ENCODE results near the gene NTMT1. TPM values are rescaled to one million over a fixed set of nuclear protein-coding genes. Genes with fewer than 3 reads are reported as not detected.

NTMT1 gene
- total RNA-seq, 1 experiment from 2014 or later, result 87.1 TPM

- TF ChIP-seq, protein P1, sequence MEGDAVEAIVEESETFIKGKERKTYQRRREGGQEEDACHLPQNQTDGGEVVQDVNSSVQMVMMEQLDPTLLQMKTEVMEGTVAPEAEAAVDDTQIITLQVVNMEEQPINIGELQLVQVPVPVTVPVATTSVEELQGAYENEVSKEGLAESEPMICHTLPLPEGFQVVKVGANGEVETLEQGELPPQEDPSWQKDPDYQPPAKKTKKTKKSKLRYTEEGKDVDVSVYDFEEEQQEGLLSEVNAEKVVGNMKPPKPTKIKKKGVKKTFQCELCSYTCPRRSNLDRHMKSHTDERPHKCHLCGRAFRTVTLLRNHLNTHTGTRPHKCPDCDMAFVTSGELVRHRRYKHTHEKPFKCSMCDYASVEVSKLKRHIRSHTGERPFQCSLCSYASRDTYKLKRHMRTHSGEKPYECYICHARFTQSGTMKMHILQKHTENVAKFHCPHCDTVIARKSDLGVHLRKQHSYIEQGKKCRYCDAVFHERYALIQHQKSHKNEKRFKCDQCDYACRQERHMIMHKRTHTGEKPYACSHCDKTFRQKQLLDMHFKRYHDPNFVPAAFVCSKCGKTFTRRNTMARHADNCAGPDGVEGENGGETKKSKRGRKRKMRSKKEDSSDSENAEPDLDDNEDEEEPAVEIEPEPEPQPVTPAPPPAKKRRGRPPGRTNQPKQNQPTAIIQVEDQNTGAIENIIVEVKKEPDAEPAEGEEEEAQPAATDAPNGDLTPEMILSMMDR (conservative IDR thresholded peaks at IDR 0.05; ENCODE audit: low read depth, low read length), result no peak
- no peak for TF ChIP-seq EZH2 (IDR thresholded peaks at IDR 0.05; ENCODE audit: borderline replicate concordance, low read depth, low read length, poor library complexity, severe bottlenecking)
- POLR2A ChIA-PET (ENCODE audit: low non-redundant PET), result interaction anchor here (0.7 kb wide), 1 partner anchor 433 kb away, joined by 3 read pairs; the partner anchor contains the start of gene IER5L
- intact Hi-C loops (cut with micrococcal nuclease; ENCODE audit: unreplicated experiment), result loop anchor here (2.0 to 5.0 kb wide), 3 partner anchors 289 to 604 kb away; no protein-coding TSS in a partner anchor
- CTCF ChIA-PET, result interaction anchor here (0.5 to 1.4 kb wide), 9 partner anchors 8 to 480 kb away, joined by 3 to 6 read pairs (median 5); partner anchors contain the start of gene IER5L
- DNase-seq (ENCODE audit: low spot score), result no peak
- no peak overlapping the region for H3K4me3 ChIP-seq (ENCODE audit: low read depth, low read length, poor library complexity, severe bottlenecking)
- H3K27me3 ChIP-seq (replicated peaks; ENCODE audit: insufficient read depth, low read depth, low read length, poor library complexity), result no peaks in the 10 kb centered on the region
- no peaks in the 10 kb centered on the region for H3K9me3 ChIP-seq (ENCODE audit: low read depth, low read length, poor library complexity, severe bottlenecking)
- no peak overlapping the region for H3K27ac ChIP-seq (ENCODE audit: low read depth, low read length, poor library complexity, severe bottlenecking)
- no peaks in the 10 kb centered on the region for H3K36me3 ChIP-seq (ENCODE audit: insufficient read depth, low read length, poor library complexity, severe bottlenecking)
- BruUV-seq (replicated peaks), result no TSS peak
- H3K4me1 ChIP-seq (ENCODE audit: insufficient read depth, low read length, poor library complexity, severe bottlenecking), result peaks cover 46% of the 10 kb centered on the region
Observed at GRCh38 chr9:129611307-129611800, 14.6 kb upstream of the NTMT1 start.

DNA sequence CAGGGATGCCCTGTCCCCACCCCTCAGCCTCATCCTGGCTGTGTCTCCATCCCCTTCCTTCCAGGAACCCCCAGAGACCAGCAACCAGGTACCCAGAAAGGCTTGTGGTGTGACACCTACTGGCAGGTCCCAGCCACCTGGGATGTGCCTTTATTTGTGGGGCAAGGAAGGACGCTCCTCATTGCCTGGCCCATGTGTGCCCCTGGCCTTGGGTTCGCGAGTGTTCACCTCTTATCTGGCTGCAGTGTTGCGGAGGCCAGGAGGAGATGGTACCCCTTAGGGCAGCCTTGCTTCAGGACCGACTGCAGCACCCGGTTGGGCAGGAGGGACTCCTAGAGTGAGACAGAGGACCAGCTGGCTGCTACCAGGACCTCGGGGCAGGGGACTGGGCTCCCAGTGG lies 13.8 kb upstream of the NTMT1 start:
- CTCF ChIA-PET, result interaction anchor here (1.2 to 1.4 kb wide), 2 partner anchors 8 to 480 kb away, joined by 5 read pairs; no protein-coding TSS in a partner anchor
- BruUV-seq (replicated peaks), result no TSS peak
- TF ChIP-seq EZH2 (IDR thresholded peaks at IDR 0.05; ENCODE audit: borderline replicate concordance, low read depth, low read length, poor library complexity, severe bottlenecking), result no peak
- TF ChIP-seq, protein P1 (conservative IDR thresholded peaks at IDR 0.05; ENCODE audit: low read depth, low read length), result no peak
- Histone ChIP-seq H3K9me3 (ENCODE audit: low read depth, low read length, poor library complexity, severe bottlenecking) (no peaks in the 10 kb centered on the region), H3K27me3 (replicated peaks; ENCODE audit: insufficient read depth, low read depth, low read length, poor library complexity) (no peaks in the 10 kb centered on the region), H3K4me3 (ENCODE audit: low read depth, low read length, poor library complexity, severe bottlenecking) (no peak overlapping the region), H3K27ac (ENCODE audit: low read depth, low read length, poor library complexity, severe bottlenecking) (no peak overlapping the region), H3K4me1 (ENCODE audit: insufficient read depth, low read length, poor library complexity, severe bottlenecking) (peaks cover 42% of the 10 kb centered on the region), H3K36me3 (ENCODE audit: insufficient read depth, low read length, poor library complexity, severe bottlenecking) (no peaks in the 10 kb centered on the region)
- POLR2A ChIA-PET (ENCODE audit: low non-redundant PET), result no interaction called here
- intact Hi-C loops (cut with micrococcal nuclease; ENCODE audit: unreplicated experiment), result loop anchor here (5.0 kb wide), 2 partner anchors 290 to 605 kb away; no protein-coding TSS in a partner anchor
- DNase-seq (ENCODE audit: low spot score), result no peak

GRCh38 chr9:129612815-129613519 lies 13.0 kb upstream of the NTMT1 start:
- BruUV-seq (replicated peaks), result no TSS peak
- CTCF ChIA-PET, result interaction anchor here (0.6 to 1.8 kb wide), 2 partner anchors 11 to 39 kb away, joined by 3 to 9 read pairs; no protein-coding TSS in a partner anchor

More at GRCh38 chr9:129612815-129613519, 13.0 kb upstream of the NTMT1 start:
- Histone ChIP-seq H3K4me3 (ENCODE audit: low read depth, low read length, poor library complexity, severe bottlenecking) (no peak overlapping the region), H3K4me1 (ENCODE audit: insufficient read depth, low read length, poor library complexity, severe bottlenecking) (peaks cover 34% of the 10 kb centered on the region), H3K27ac (ENCODE audit: low read depth, low read length, poor library complexity, severe bottlenecking) (no peak overlapping the region), H3K27me3 (replicated peaks; ENCODE audit: insufficient read depth, low read depth, low read length, poor library complexity) (no peaks in the 10 kb centered on the region), H3K9me3 (ENCODE audit: low read depth, low read length, poor library complexity, severe bottlenecking) (no peaks in the 10 kb centered on the region), H3K36me3 (ENCODE audit: insufficient read depth, low read length, poor library complexity, severe bottlenecking) (no peaks in the 10 kb centered on the region)
- DNase-seq (ENCODE audit: low spot score), result no peak
- POLR2A ChIA-PET (ENCODE audit: low non-redundant PET), result no interaction called here
- intact Hi-C loops (cut with micrococcal nuclease; ENCODE audit: unreplicated experiment), result loop anchor here (5.0 kb wide), 2 partner anchors 291 to 606 kb away; no protein-coding TSS in a partner anchor
- TF ChIP-seq EZH2 (IDR thresholded peaks at IDR 0.05; ENCODE audit: borderline replicate concordance, low read depth, low read length, poor library complexity, severe bottlenecking), result no peak
